Transverse colon (tissue), 4 donors: ENCODE results near the gene VPS26C.

Experiments
- CTCF ChIP-seq, 5 experiments: fragments of 200-600 bp in 3 of 5; fragments of 450-650 bp in 2 of 5; sonication (generic) in 3 of 5; IDR thresholded peaks; 1 replicate in 2 of 5; 2 replicates in 3 of 5; pipeline ENCODE4 v1.5.1; 2016 to 2017; ENCODE audit warnings: antibody characterized with exemption in 5 of 5, inconsistent platforms in 3 of 5, mild to moderate bottlenecking in 2 of 5, moderate library complexity in 1 of 5
- EP300 ChIP-seq: sonication (generic); formaldehyde crosslinking; IDR thresholded peaks from one replicate; pipeline ENCODE4 v1.6.1; 2017; ENCODE audit warnings: antibody characterized with exemption, low read depth
- POLR2A ChIP-seq: fragments of 450-650 bp; IDR thresholded peaks from one replicate; pipeline ENCODE4 v1.6.1; 2016; ENCODE audit warnings: antibody characterized with exemption, mild to moderate bottlenecking, moderate library complexity
- POLR2AphosphoS5 ChIP-seq, 3 donors: sonication (generic); formaldehyde crosslinking; IDR thresholded peaks; one replicate each; pipeline ENCODE4 v1.6.1; 2016; ENCODE audit warnings: antibody characterized with exemption in 3 of 3

- TF ChIP-seq CTCF (IDR thresholded peaks at IDR 0.05) (no peak), EP300 (no peak), POLR2A (no peak), POLR2AphosphoS5 (IDR thresholded peaks at IDR 0.05) (no peak)
Measured at GRCh38 chr21:37292941-37293340, 25.8 kb upstream of the VPS26C start.
